H1 (cell line): ENCODE data around the gene BTBD16. TPM values are rescaled to one million over a fixed set of nuclear protein-coding genes. Genes with fewer than 3 reads are reported as not detected.

Experiments used
- BACH1 ChIP-seq: IDR thresholded peaks from 2 replicates; pipeline ENCODE4 v1.6.1; 2012; ENCODE audit warnings: low read length, improper control_type of control experiment
- POLR2A ChIP-seq, 2 experiments: IDR thresholded peaks; 1 replicate in 1 of 2; 2 replicates in 1 of 2; pipeline ENCODE4 v1.6.1; 2011; ENCODE audit warnings: low read depth in 2 of 2, low read length in 2 of 2, mild to moderate bottlenecking in 2 of 2; ENCODE audit errors: control extremely low read depth in 1 of 2
- SIX5 ChIP-seq: IDR thresholded peaks from 2 replicates; pipeline ENCODE4 v1.6.1; 2011; ENCODE audit warnings: mild to moderate bottlenecking, low read depth, low read length
- SP4 ChIP-seq: IDR thresholded peaks from 2 replicates; pipeline ENCODE4 v1.6.1; 2012; ENCODE audit warnings: low read length, inconsistent platforms
- TCF12 ChIP-seq: IDR thresholded peaks from 2 replicates; pipeline ENCODE4 v1.6.1; 2011; ENCODE audit warnings: low read depth, mild to moderate bottlenecking, low read length
- polyA plus RNA-seq, 7 experiments: library from polyadenylated mRNA; depleted of rRNA in 3 of 7; stranded (reverse) in 5 of 7; unstranded in 2 of 7; fragments of >200 nt in 5 of 7; fragments of 200-250 nt in 2 of 7; gene quantifications; 1 replicate in 5 of 7; 2 replicates in 1 of 7; 4 replicates in 1 of 7; pipeline versions ENCODE4 v1.2.1 to v1.2.3, GENCODE V29; 2011 to 2013; ENCODE audit warnings: missing spikeins in 2 of 7, mixed read lengths in 2 of 7
- total RNA-seq: library from RNA; stranded (reverse); fragmentation: NEBNext Ultra II Directional; extraction: Animal tissue kit (Norgen Biotek cat#: 25700); gene quantifications from 2 replicates; pipeline ENCODE4 v1.2.1, GENCODE V29; 2021
- TF ChIP-seq, protein P1 (sequence below): fragments of 300-600 bp; sonication (generic); IDR thresholded peaks from 2 replicates; pipeline ENCODE4 v1.7.1; 2012; ENCODE audit warnings: low read length, moderate library complexity, mild to moderate bottlenecking, inconsistent platforms; ENCODE audit not compliant: insufficient replicate concordance

The BTBD16 gene
- total and polyA plus RNA-seq, 2 of the 8 experiments (the other 6 are each of a cell fraction or from before 2014, with no cell fraction given): 0.05 TPM; not detected in 1

DNA sequence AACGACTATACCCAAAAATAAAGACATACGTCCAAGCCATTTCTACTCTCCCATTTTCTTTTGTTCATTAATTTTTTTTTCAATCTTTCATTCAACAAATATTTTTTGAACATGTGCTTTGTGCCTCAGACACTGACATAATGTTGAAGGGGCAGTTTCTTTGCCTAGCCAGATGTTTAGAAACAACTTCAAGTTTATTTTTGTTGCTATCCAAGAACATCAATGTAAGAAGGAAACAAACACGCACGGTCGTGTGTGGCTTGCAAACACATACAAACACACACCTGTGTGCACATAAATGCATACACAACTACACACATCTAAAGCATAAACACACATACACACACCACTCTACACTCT, 39.9 kb downstream of the BTBD16 start (continued):
- TF ChIP-seq, protein P1, sequence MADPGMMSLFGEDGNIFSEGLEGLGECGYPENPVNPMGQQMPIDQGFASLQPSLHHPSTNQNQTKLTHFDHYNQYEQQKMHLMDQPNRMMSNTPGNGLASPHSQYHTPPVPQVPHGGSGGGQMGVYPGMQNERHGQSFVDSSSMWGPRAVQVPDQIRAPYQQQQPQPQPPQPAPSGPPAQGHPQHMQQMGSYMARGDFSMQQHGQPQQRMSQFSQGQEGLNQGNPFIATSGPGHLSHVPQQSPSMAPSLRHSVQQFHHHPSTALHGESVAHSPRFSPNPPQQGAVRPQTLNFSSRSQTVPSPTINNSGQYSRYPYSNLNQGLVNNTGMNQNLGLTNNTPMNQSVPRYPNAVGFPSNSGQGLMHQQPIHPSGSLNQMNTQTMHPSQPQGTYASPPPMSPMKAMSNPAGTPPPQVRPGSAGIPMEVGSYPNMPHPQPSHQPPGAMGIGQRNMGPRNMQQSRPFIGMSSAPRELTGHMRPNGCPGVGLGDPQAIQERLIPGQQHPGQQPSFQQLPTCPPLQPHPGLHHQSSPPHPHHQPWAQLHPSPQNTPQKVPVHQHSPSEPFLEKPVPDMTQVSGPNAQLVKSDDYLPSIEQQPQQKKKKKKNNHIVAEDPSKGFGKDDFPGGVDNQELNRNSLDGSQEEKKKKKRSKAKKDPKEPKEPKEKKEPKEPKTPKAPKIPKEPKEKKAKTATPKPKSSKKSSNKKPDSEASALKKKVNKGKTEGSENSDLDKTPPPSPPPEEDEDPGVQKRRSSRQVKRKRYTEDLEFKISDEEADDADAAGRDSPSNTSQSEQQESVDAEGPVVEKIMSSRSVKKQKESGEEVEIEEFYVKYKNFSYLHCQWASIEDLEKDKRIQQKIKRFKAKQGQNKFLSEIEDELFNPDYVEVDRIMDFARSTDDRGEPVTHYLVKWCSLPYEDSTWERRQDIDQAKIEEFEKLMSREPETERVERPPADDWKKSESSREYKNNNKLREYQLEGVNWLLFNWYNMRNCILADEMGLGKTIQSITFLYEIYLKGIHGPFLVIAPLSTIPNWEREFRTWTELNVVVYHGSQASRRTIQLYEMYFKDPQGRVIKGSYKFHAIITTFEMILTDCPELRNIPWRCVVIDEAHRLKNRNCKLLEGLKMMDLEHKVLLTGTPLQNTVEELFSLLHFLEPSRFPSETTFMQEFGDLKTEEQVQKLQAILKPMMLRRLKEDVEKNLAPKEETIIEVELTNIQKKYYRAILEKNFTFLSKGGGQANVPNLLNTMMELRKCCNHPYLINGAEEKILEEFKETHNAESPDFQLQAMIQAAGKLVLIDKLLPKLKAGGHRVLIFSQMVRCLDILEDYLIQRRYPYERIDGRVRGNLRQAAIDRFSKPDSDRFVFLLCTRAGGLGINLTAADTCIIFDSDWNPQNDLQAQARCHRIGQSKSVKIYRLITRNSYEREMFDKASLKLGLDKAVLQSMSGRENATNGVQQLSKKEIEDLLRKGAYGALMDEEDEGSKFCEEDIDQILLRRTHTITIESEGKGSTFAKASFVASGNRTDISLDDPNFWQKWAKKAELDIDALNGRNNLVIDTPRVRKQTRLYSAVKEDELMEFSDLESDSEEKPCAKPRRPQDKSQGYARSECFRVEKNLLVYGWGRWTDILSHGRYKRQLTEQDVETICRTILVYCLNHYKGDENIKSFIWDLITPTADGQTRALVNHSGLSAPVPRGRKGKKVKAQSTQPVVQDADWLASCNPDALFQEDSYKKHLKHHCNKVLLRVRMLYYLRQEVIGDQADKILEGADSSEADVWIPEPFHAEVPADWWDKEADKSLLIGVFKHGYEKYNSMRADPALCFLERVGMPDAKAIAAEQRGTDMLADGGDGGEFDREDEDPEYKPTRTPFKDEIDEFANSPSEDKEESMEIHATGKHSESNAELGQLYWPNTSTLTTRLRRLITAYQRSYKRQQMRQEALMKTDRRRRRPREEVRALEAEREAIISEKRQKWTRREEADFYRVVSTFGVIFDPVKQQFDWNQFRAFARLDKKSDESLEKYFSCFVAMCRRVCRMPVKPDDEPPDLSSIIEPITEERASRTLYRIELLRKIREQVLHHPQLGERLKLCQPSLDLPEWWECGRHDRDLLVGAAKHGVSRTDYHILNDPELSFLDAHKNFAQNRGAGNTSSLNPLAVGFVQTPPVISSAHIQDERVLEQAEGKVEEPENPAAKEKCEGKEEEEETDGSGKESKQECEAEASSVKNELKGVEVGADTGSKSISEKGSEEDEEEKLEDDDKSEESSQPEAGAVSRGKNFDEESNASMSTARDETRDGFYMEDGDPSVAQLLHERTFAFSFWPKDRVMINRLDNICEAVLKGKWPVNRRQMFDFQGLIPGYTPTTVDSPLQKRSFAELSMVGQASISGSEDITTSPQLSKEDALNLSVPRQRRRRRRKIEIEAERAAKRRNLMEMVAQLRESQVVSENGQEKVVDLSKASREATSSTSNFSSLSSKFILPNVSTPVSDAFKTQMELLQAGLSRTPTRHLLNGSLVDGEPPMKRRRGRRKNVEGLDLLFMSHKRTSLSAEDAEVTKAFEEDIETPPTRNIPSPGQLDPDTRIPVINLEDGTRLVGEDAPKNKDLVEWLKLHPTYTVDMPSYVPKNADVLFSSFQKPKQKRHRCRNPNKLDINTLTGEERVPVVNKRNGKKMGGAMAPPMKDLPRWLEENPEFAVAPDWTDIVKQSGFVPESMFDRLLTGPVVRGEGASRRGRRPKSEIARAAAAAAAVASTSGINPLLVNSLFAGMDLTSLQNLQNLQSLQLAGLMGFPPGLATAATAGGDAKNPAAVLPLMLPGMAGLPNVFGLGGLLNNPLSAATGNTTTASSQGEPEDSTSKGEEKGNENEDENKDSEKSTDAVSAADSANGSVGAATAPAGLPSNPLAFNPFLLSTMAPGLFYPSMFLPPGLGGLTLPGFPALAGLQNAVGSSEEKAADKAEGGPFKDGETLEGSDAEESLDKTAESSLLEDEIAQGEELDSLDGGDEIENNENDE: no peak
- TF ChIP-seq SIX5: no peak
- no peak for TF ChIP-seq POLR2A (IDR thresholded peaks at IDR 0.05; ENCODE audit: control extremely low read depth in 1 of 2, low read depth in 2 of 2, low read length in 2 of 2)
- no peak for TF ChIP-seq BACH1
- TF ChIP-seq SP4: no peak
- TF ChIP-seq TCF12: no peak
